Astrocyte of the spinal cord (primary cell): ENCODE data around the gene TDRD15.

Source experiments
- DNase-seq: peaks from one replicate; pipeline ENCODE4 v3.0.0; 2011; ENCODE audit warnings: low read depth, low spot score
- H3K4me3 ChIP-seq: 2 replicates; pipeline ENCODE4 v1.5.1; 2011; ENCODE audit warnings: low read depth, mild to moderate bottlenecking, low read length, moderate library complexity
- CTCF ChIP-seq: IDR thresholded peaks from 2 replicates; pipeline ENCODE4 v1.5.1; 2012; ENCODE audit warnings: low read depth, mild to moderate bottlenecking, low read length, inconsistent platforms
- in situ Hi-C: cut with HindIII; loops from 2 replicates; pipeline ENCODE4 v1.10.0; 2017; ENCODE audit warnings: low sequenced_read_pairs

The TDRD15 gene

GRCh38 chr2:21103274-21103891 is 20.4 kb upstream of the TDRD15 start:
- in situ Hi-C loops, result no loop called here
- DNase-seq, result no peak
- TF ChIP-seq CTCF, result no peak
- H3K4me3 ChIP-seq, result no peak overlapping the region

- TF ChIP-seq CTCF, result no peak
- DNase-seq, result no peak
- H3K4me3 ChIP-seq, result no peak overlapping the region
- in situ Hi-C loops, result no loop called here
Measured at GRCh38 chr2:21104030-21104660, 19.6 kb upstream of the TDRD15 start.

GRCh38 chr2:21111012-21111411 is 12.8 kb upstream of the TDRD15 start:
- no peak overlapping the region for H3K4me3 ChIP-seq
- TF ChIP-seq CTCF, result no peak
- in situ Hi-C loops, result no loop called here
- no peak for DNase-seq

- in situ Hi-C loops, result no loop called here
- no peak overlapping the region for H3K4me3 ChIP-seq
- no peak for DNase-seq
- TF ChIP-seq CTCF, result no peak
Measured at GRCh38 chr2:21117688-21118087, 6.1 kb upstream of the TDRD15 start.

GRCh38 chr2:21118302-21118920 is 5.4 kb upstream of the TDRD15 start:
- peak; percentile 4 for DNase-seq
- in situ Hi-C loops, result no loop called here
- H3K4me3 ChIP-seq, result no peak overlapping the region
- TF ChIP-seq CTCF, result peak; percentile 40

- TF ChIP-seq CTCF, result no peak
- no peak overlapping the region for H3K4me3 ChIP-seq
- DNase-seq, result no peak
- in situ Hi-C loops, result no loop called here
Measured at GRCh38 chr2:21131861-21132260, 8.1 kb downstream of the TDRD15 start.
